GM19238 (cell line): Measurements from ENCODE around the gene COA7.
"Not testable (repeated sequence)": the region's sequence is repeated elsewhere in the genome, so short reads cannot be mapped to it uniquely, and the experiment has no call there.

Experiments used
- DNase-seq: peaks from one replicate; pipeline ENCODE4 v3.0.0; 2011; ENCODE audit warnings: low spot score; ENCODE audit not compliant: insufficient read length

COA7 gene

DNA sequence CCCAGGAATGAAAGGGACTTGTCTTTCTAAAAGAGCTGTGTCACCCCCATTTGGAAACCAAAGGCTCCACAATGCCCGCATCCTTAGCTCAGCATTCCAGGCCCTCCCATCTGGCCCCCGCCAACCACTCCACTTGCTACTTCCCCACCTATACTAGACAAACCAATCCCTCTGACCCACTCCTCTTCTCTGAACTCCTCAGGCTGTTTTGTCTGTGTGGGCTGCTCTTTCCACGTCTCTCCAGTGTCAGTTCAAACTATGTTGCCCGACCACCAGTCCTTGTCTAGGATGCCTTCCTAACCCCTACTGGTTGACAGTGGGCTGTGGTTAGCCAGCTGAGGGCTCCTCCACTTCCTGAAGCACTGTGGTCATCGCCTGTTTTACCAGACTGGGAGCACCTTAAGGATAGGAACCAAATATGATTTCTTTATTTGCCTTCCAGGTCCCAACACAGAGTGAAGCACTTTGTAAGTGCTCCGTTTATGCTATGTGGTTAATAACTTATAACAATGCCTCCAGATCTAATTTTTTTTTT, 8.1 kb upstream of the COA7 start:
- no peak for DNase-seq

- DNase-seq, result peak; percentile 76
Measured at GRCh38 chr1:52702886-52703787, 5.0 kb upstream of the COA7 start.

DNA sequence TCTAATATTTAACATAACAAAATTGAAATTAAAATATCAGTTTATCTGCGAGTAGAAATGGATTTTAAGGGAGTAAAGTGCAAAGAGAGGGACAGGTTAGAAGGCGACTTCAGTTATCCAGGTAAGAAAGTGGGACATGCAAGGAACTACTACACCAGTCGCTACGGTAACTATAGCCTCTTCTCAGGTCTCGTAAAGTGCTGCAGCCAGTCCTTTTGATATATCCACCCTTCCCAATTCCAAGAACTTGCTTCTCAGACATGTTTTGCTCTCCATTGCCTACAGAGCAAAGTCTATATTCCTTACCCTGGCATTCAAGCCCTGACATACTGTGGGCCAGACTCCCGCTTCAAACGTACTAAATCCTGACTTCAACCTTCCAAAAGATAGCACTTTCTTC, 2.5 kb downstream of the COA7 start:
- no peak for DNase-seq

DNA sequence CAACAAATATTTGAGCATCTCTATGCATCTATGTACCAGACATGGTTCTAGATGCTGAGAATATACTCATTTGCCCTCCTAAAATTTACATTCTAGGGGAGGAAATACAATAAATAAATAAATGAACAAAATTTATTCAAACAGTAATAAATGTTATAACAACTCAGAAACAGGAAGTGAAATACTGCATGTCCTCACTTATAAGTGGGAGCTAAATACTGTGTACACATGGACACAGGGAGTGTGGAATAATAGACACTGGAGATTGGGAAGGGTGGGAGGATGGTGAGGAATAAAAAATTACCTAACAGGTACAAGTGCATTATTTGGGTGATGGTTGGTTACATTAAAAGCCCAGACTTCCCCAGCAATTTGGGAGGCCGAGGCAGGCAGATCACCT, 4.3 kb downstream of the COA7 start:
- DNase-seq, result no peak

GRCh38 chr1:52693351-52693750, 4.8 kb downstream of the COA7 start:
- not testable (repeated sequence) for DNase-seq

GRCh38 chr1:52692697-52693096, 5.5 kb downstream of the COA7 start:
- no peak for DNase-seq

DNA sequence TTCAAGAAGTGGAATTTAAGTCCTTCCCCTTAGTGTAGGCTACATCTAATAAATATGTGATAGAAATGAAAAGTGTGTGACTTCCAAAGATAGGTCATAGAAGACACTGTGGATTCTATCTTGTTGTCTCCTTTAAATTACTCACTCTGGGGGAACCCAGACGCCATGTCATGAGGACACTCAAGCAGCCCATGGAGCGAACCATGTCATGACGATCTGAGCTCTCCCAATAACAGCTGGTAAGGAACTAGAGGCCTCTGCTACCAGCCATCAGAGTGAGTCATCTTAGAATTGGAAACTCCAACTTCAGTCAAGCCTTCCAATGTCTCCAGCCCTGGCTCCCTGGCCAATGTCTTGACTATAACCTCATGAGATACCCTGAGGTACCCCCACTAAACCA, 6.3 kb downstream of the COA7 start:
- DNase-seq, result no peak

GRCh38 chr1:52686830-52687229, 11.3 kb downstream of the COA7 start:
- no peak for DNase-seq

DNA sequence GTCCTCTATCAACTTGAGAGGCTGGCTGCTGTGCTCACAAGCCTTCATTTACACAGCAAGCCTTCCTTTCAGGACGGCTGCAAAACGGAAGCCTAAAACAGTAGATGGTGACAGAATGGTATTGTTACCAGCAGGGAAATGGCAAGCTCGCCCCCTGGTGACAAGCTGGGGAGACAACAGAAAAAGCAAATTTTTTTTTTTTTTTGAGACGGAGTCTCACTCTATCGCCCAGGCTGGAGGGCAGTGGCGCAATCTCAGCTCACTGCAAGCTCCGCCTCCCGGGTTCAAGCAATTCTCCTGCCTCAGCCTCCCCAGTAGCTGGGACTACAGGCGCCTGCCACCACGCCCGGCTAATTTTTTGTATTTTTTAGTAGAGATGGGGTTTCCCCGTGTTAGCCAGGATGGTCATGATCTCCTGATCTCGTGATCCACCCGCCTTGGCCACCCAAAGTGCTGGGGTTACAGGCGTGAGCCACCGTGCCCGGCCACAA, 11.8 kb downstream of the COA7 start:
- peak; percentile 61 for DNase-seq

DNA sequence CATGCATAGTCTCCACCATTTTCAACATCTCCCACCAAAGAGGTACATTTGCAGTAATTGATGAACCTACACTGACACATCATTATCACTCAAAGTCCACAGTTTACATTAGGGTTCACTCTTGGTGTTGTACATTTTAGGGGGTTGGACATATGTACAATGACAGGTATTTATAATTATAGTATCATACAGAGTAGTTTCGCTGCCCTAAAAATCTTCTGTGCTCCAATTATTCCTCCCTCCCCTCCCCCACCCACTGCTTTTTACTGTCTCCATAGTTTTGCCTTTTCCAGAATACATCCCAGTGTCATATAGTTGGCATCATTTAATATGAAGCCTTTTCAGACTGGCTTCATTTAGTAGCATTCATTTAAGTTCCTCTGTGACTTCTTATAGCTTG, 13.6 kb downstream of the COA7 start:
- no peak for DNase-seq

- DNase-seq, result no peak
Measured at GRCh38 chr1:52683367-52683940, 14.7 kb downstream of the COA7 start.

DNA sequence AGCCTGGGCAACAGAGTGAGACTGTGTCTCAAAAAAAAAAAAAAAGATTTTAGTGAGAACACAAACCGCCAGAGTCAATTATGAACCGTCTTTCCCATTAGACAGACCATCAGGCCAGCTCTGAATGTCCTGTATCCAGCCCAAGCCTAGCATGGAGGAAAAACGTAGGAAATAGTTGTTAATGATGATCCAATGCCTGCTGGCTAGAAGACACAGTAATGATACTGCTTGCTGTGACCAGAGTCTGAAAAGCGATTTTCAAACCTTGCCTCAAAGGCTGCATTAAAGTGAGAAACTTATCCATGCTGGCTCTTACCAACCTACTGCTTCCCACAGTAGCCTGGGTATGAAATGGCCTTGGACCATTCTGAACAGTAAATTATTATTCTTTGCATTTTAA, 17.0 kb downstream of the COA7 start:
- DNase-seq, result no peak

GRCh38 chr1:52680353-52680752, 17.8 kb downstream of the COA7 start:
- DNase-seq, result no peak

DNA sequence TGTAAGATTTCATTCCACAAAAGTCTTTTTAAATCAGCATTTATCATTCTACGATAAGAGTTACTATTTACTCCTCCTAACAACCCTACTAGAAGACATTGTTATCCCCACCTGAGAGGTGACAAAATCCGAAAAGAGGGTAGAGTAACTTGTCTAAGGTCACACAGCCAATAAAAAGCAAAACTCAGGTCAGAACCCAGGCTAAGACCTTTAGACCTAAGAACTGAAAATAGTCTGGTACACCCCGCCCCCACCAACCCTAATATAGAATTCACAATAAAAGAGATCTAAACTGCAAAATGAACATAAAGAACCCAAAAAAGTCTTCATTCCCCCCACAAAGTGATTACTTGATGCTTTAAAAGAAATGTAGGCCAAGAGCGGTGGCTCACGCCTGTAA, 18.6 kb downstream of the COA7 start:
- no peak for DNase-seq

DNA sequence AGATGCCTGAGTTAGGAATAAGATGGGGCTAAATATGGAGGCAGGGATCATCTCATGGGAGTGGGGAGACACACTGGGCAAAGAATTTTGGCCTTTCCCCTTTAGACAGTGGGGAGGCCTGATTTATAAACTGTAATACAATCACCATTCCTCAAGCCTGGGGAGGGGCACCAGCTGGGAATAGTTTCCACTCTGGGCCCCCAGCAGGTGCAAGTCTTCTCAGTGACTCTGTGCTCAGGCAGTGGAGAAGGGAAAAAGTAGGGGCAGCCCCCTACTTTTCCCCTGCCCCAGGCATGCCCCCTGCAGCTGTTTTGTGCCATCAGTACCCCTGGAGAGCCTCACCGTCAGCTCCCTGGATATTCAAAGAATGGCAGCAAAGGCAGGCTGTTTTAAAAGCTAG, 19.1 kb downstream of the COA7 start:
- DNase-seq, result no peak

- DNase-seq, result no peak
Measured at GRCh38 chr1:52677076-52677806, 20.9 kb downstream of the COA7 start.

GRCh38 chr1:52676249-52676903, 21.8 kb downstream of the COA7 start:
- no peak for DNase-seq

DNA sequence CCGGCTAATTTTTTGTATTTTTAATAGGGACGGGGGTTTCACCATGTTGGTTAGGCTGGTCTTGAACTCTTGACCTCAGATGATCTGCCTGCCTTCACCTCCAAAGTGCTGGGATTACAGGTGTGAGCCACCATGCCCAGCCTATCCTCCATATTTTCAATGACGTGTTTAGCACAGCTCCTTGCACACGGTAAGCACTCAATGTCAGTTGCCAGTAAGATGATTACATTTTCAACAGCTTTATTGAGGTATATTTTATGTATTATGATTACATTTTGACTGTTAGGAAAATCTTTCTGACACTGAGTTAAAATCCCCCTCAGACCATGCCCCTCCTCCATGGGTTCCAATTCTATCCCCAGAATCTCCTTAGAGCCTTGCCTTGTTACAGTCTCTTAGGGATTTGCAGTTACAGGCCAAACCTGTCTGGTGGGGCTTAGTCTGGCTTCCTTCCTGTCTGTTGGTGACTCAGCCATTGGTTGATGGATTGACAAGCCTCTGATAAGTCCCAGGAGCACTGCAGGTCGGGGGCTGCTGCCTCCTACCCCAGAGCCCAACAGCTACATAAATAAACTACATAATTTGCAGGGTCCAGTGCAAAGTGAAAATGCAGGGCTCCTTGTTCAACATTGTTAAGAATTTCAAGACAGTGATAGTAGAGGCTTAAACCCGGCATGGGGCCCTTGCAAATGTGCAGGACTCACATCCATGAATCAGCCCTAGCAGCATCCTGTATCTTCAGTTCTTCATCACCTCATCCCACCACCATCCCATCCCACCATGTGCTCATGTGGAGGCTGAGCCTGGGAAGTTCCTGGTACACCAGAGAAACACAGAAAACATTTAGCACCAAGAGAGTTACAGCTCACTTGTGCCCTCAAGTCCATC, 23.4 kb downstream of the COA7 start:
- no peak for DNase-seq

DNA sequence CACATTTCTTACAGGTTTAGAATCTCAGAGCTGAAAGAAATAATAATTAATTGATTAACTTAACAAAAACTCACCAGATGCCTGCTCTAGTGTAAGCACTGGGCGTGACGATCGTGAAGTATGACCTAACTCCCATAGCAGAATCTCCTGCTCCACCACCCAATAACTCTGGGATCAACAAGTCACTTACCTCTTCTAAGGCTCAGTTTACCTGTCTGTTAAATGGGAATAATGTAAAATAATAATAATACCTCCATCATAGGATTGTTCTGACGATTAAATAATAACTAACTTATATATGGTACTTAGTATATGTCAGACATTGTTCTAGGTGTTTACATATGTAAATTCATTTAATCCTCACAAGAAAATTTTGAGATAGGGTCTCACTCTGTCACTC, 24.6 kb downstream of the COA7 start:
- no peak for DNase-seq

GRCh38 chr1:52672946-52673345, 25.2 kb downstream of the COA7 start:
- no peak for DNase-seq
